Uterus (tissue), 4 donors: Measurements from ENCODE around the gene TKT. TPM values are rescaled to one million over a fixed set of nuclear protein-coding genes. Genes with fewer than 3 reads are reported as not detected.

Experiments used
- DNase-seq, 2 donors: peaks; one replicate each; pipeline ENCODE4 v3.0.0-alpha.2; 2019 to 2020
- H3K27ac ChIP-seq, 2 donors: fragments of 200-600 bp; sonication (generic); 1 replicate in 1 of 2; 2 replicates in 1 of 2; pipeline ENCODE4 v1.5.1; 2016 to 2018
- H3K27me3 ChIP-seq, 2 donors: fragments of 200-600 bp; sonication (generic); one replicate each; pipeline ENCODE4 v1.5.1; 2018 to 2019; ENCODE audit warnings: control low read depth in 1 of 2
- H3K36me3 ChIP-seq, 2 donors: fragments of 200-600 bp; sonication (generic); one replicate each; pipeline ENCODE4 v1.5.1; 2019; ENCODE audit warnings: control low read depth in 1 of 2
- H3K4me1 ChIP-seq, 2 donors: fragments of 200-600 bp; sonication (generic); one replicate each; pipeline ENCODE4 v1.5.1; 2018 to 2019; ENCODE audit warnings: control low read depth in 1 of 2
- H3K4me3 ChIP-seq, 2 donors: fragments of 200-600 bp; sonication (generic); 1 replicate in 1 of 2; 2 replicates in 1 of 2; pipeline ENCODE4 v1.5.1; 2018 to 2019; ENCODE audit warnings: mild to moderate bottlenecking in 1 of 2
- H3K9me3 ChIP-seq, 2 donors: fragments of 200-600 bp; sonication (generic); one replicate each; pipeline ENCODE4 v1.5.1; 2019; ENCODE audit warnings: control low read depth in 1 of 2
- POLR2A ChIP-seq, 2 donors: fragments of 450-650 bp; IDR thresholded peaks; one replicate each; pipeline ENCODE4 v1.6.1; 2016; ENCODE audit warnings: antibody characterized with exemption in 2 of 2, mild to moderate bottlenecking in 1 of 2, moderate library complexity in 1 of 2
- intact Hi-C: fragments of 100-400 bp; cut with DNase I; formaldehyde crosslinking; loops from one replicate; pipeline ENCODE4 v1.15.1; 2023; ENCODE audit warnings: low total_unique reads
- total RNA-seq, 4 donors: library from RNA; depleted of rRNA in 3 of 4; stranded (reverse); fragments of >200 nt in 3 of 4; gene quantifications; one replicate each; pipeline versions ENCODE4 v1.1.0 to v1.2.4, GENCODE V29; 2014 to 2023
- TF ChIP-seq, protein P1 (sequence below), 4 experiments: fragments of 200-600 bp in 2 of 4; fragments of 450-650 bp in 2 of 4; sonication (generic) in 2 of 4; IDR thresholded peaks; one replicate each; pipeline ENCODE4 v1.5.1; 2016 to 2019; ENCODE audit warnings: antibody characterized with exemption in 4 of 4, mild to moderate bottlenecking in 2 of 4, moderate library complexity in 1 of 4
- donor health status: DM: yes; HTN: yes; CAD: no.

Gene TKT
- total RNA-seq, 4 donors from 2014 or later: 74.5 to 113 (median 84.6) TPM

DNA sequence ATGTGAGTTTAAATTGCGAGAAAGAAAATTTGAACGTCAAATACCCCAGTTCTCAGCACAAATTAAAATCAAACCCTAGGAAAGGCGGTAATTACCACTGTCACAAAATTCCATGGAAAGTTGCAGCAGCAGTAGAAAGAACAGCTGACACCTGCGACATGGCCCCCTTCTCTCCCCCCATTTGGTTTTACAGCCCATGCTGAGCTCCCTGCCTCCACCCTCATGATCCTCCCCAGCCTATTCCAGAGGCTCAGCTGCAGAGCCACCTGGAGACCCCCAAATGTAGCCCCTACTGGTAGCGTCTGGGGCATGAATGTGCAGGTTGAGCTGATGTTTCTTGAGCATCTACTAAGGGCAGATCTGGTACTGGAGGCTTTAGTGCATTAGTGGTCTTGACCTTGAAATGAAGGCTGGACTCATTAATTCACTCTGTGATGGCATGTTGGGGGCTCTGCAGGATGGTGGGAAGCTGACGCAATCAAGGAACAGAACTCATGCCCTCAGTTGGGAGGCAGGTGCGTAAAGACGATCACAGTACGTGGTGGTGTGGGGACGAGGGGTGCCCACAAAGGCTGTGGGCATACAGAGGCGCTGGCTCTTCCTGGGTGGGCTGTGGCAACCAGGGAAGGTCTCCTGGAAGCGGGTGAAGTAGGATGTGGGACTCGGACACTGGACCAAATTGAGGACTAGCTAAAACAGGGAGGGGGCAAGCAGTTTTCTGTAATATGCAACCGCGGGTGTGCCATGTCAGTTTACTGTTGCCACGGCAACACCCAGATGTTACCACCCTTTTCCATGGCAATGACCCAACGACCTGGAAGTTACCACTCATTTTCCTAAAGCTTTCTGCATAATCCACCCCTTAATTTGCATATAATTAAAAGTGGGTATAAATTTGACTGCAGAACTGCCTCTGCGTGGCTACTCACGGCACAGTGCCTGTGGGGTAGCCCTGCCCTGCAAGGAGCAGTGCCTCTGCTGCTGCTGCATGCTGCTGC, 55.0 kb downstream of the TKT start:
- no peaks in the 10 kb centered on the region for H3K27me3 ChIP-seq
- H3K36me3 ChIP-seq: no peaks in the 10 kb centered on the region
- no peak overlapping the region for H3K4me3 ChIP-seq
- H3K4me1 ChIP-seq: peaks cover 0 to 3% of the 10 kb centered on the region in 2 donors
- no peak overlapping the region for H3K27ac ChIP-seq
- H3K9me3 ChIP-seq: no peaks in the 10 kb centered on the region
- intact Hi-C loops: no loop called here
- TF ChIP-seq, protein P1, sequence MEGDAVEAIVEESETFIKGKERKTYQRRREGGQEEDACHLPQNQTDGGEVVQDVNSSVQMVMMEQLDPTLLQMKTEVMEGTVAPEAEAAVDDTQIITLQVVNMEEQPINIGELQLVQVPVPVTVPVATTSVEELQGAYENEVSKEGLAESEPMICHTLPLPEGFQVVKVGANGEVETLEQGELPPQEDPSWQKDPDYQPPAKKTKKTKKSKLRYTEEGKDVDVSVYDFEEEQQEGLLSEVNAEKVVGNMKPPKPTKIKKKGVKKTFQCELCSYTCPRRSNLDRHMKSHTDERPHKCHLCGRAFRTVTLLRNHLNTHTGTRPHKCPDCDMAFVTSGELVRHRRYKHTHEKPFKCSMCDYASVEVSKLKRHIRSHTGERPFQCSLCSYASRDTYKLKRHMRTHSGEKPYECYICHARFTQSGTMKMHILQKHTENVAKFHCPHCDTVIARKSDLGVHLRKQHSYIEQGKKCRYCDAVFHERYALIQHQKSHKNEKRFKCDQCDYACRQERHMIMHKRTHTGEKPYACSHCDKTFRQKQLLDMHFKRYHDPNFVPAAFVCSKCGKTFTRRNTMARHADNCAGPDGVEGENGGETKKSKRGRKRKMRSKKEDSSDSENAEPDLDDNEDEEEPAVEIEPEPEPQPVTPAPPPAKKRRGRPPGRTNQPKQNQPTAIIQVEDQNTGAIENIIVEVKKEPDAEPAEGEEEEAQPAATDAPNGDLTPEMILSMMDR (IDR thresholded peaks at IDR 0.05): no peak
- no peak for TF ChIP-seq POLR2A (IDR thresholded peaks at IDR 0.05)
- no peak for DNase-seq

DNA sequence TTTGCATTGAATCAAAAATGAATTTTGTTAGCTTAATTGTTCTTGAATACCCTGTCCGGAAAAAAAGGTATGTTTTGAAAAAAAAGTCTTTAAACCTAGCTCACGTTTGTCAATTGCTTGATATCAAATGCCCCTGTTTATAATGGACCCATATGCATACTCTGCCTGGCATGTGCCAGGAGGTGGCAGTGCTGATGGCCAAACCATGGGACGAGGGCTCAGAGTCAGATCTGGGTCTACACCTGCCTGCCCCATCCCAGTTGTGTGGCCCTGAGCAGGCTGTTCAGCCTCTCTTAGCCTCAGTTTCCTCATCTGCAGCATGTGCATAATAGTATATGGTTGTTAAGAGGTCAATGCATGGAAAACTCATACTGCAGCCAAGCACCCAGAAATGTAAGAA, 56.0 kb downstream of the TKT start:
- TF ChIP-seq, protein P1 (IDR thresholded peaks at IDR 0.05): no peak
- no peak for TF ChIP-seq POLR2A (IDR thresholded peaks at IDR 0.05)
- peaks cover 0 to 6% of the 10 kb centered on the region in 2 donors for H3K4me1 ChIP-seq
- H3K27ac ChIP-seq: no peak overlapping the region
- no peaks in the 10 kb centered on the region for H3K9me3 ChIP-seq
- intact Hi-C loops: no loop called here
- no peak for DNase-seq
- no peaks in the 10 kb centered on the region for H3K27me3 ChIP-seq
- no peak overlapping the region for H3K4me3 ChIP-seq
- H3K36me3 ChIP-seq: no peaks in the 10 kb centered on the region

DNA sequence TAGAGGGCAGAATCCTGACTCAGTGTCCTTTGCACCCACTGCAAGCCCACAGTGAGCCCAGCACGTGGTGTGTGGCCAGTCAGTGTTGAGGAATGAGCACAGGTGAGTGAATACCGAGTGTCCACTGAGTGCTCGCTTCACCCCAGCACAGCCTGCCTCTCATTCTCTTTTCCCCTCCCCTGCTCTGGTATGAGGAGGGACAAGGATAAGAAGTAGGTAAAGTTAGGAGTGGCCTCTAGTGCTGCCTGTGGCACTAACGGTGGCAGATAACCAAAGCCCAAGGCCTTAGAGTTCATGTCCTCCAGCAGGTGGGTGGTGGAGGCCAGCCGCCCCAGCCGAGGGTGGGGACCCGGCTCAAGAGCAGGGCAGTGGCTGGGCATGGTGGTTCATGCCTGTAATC, 56.8 kb downstream of the TKT start:
- TF ChIP-seq POLR2A (IDR thresholded peaks at IDR 0.05): no peak
- TF ChIP-seq, protein P1 (IDR thresholded peaks at IDR 0.05): no peak
- Histone ChIP-seq H3K9me3 (no peaks in the 10 kb centered on the region), H3K4me3 (no peak overlapping the region), H3K27me3 (no peaks in the 10 kb centered on the region), H3K27ac (no peak overlapping the region), H3K4me1 (peaks cover 0 to 6% of the 10 kb centered on the region in 2 donors), H3K36me3 (no peaks in the 10 kb centered on the region)
- intact Hi-C loops: no loop called here
- no peak for DNase-seq

DNA sequence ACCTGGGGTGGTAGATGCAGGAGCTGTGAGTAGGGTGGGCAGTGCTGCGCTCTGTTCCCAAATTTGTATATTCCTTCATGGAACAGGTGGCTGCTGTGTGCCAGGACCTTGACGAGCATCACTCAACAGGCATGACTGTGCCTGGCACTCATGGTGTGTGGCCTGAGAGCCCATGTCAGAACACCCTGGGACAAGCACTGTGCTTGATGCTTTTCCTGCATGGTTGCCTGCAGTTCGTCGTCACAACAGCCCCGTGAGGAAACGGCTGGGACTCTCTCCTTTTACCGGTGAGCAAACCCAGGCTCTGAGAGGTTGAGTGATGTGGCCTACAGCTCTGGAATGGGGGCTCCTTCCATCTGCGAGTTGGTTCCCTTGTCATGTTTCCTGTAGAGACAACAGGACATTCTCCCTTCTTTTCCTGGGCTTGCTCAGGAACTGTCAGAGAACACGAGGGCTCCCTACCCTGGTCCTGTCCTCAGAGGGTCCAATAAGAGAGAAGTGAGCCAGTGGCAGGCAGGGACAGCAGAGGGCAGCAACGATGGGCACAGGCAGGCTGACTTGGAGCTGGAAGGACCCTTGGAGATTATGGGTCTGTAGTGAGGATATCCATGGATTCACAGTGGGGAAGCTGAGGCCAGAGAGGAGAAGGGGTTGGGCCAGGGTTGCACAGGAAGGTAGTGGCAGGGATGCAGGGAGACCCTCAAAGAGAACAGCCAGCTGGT, 57.4 kb downstream of the TKT start:
- Histone ChIP-seq H3K27ac (no peak overlapping the region), H3K27me3 (no peaks in the 10 kb centered on the region), H3K36me3 (no peaks in the 10 kb centered on the region), H3K4me3 (no peak overlapping the region), H3K9me3 (no peaks in the 10 kb centered on the region), H3K4me1 (peaks cover 0 to 6% of the 10 kb centered on the region in 2 donors)
- intact Hi-C loops: no loop called here
- no peak for DNase-seq
- TF ChIP-seq, protein P1 (IDR thresholded peaks at IDR 0.05): no peak
- TF ChIP-seq POLR2A (IDR thresholded peaks at IDR 0.05): no peak
